ENCODE data around the gene HILPDA. TPM values are rescaled to one million over a fixed set of nuclear protein-coding genes. Genes with fewer than 3 reads are reported as not detected.
"Not testable (repeated sequence)": the region's sequence is repeated elsewhere in the genome, so short reads cannot be mapped to it uniquely, and the experiment has no call there.

HILPDA gene
- total RNA-seq, 1 experiment from 2014 or later = 17.4 TPM

DNA sequence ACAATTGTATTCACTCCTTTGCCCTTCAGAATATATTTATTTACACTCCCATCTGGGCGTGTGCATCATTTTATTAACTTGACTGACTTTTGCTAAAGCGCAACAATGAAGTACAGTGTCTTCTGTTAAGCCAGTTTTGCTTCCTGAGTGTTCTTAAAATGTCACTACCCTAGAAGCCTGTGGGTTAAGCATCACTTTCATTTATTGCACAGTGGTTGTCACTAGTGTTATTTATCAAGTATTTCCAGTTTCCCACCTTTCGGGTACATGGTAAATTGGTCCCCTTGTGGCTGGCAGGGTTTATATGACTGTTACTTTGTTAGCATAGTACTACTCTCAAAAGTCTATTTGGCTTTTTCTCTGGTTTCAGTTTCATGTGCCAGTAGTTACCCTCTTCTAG lies 3.3 kb downstream of the HILPDA start:
- intact Hi-C loops (cut with micrococcal nuclease; ENCODE audit: unreplicated experiment) = loop anchor here (1.0 kb wide), 1 partner anchor 32 kb away; no protein-coding TSS in a partner anchor
- no peaks in the 10 kb centered on the region for H3K9me3 Mint-ChIP-seq (ENCODE audit: low read depth, unreplicated experiment)
- BruUV-seq (replicated peaks) = no TSS peak
- H3K4me1 Mint-ChIP-seq (ENCODE audit: low read depth, unreplicated experiment) = peaks cover 34% of the 10 kb centered on the region
- peaks cover 38% of the 10 kb centered on the region for H3K36me3 Mint-ChIP-seq (ENCODE audit: insufficient read depth, unreplicated experiment)
- no peak for TF ChIP-seq CTCF (IDR thresholded peaks at IDR 0.05; ENCODE audit: unreplicated experiment)
- no peak overlapping the region for H3K4me3 Mint-ChIP-seq (ENCODE audit: low read depth, unreplicated experiment)
- DNase-seq = no peak
- H3K27me3 Mint-ChIP-seq (ENCODE audit: unreplicated experiment) = no peaks in the 10 kb centered on the region
- H3K27ac Mint-ChIP-seq (ENCODE audit: unreplicated experiment) = no peak overlapping the region
- CTCF ChIA-PET = interaction anchor here (0.5 to 3.0 kb wide), 9 partner anchors 10 to 115 kb away, joined by 3 to 63 read pairs (median 4); partner anchors contain the start of gene RBM28

- no peaks in the 10 kb centered on the region for H3K9me3 Mint-ChIP-seq (ENCODE audit: low read depth, unreplicated experiment)
- intact Hi-C loops (cut with micrococcal nuclease; ENCODE audit: unreplicated experiment) = loop anchor here (1.0 kb wide), 1 partner anchor 32 kb away; no protein-coding TSS in a partner anchor
- TF ChIP-seq CTCF (IDR thresholded peaks at IDR 0.05; ENCODE audit: unreplicated experiment) = no peak
- no peak overlapping the region for H3K27ac Mint-ChIP-seq (ENCODE audit: unreplicated experiment)
- peaks cover 38% of the 10 kb centered on the region for H3K36me3 Mint-ChIP-seq (ENCODE audit: insufficient read depth, unreplicated experiment)
- peaks cover 34% of the 10 kb centered on the region for H3K4me1 Mint-ChIP-seq (ENCODE audit: low read depth, unreplicated experiment)
- BruUV-seq (replicated peaks) = no TSS peak
- no peak overlapping the region for H3K4me3 Mint-ChIP-seq (ENCODE audit: low read depth, unreplicated experiment)
- no peaks in the 10 kb centered on the region for H3K27me3 Mint-ChIP-seq (ENCODE audit: unreplicated experiment)
- CTCF ChIA-PET = interaction anchor here (0.5 to 3.0 kb wide), 10 partner anchors 10 to 116 kb away, joined by 3 to 63 read pairs (median 4); partner anchors contain the start of genes METTL2B and RBM28
- peak; percentile 64 for DNase-seq
Measured at GRCh38 chr7:128459394-128459878, 3.8 kb downstream of the HILPDA start.

- Mint-ChIP-seq H3K27me3 (ENCODE audit: unreplicated experiment) (no peaks in the 10 kb centered on the region), H3K4me3 (ENCODE audit: low read depth, unreplicated experiment) (no peak overlapping the region), H3K9me3 (ENCODE audit: low read depth, unreplicated experiment) (no peaks in the 10 kb centered on the region), H3K27ac (ENCODE audit: unreplicated experiment) (no peak overlapping the region), H3K4me1 (ENCODE audit: low read depth, unreplicated experiment) (peaks cover 25% of the 10 kb centered on the region), H3K36me3 (ENCODE audit: insufficient read depth, unreplicated experiment) (peaks cover 11% of the 10 kb centered on the region)
- BruUV-seq (replicated peaks) = no TSS peak
- TF ChIP-seq CTCF (IDR thresholded peaks at IDR 0.05; ENCODE audit: unreplicated experiment) = no peak
- CTCF ChIA-PET = no interaction called here
- intact Hi-C loops (cut with micrococcal nuclease; ENCODE audit: unreplicated experiment) = no loop called here
- no peak for DNase-seq
Measured at GRCh38 chr7:128462460-128462859, 6.8 kb downstream of the HILPDA start.

- peaks cover 17% of the 10 kb centered on the region for H3K4me1 Mint-ChIP-seq (ENCODE audit: low read depth, unreplicated experiment)
- intact Hi-C loops (cut with micrococcal nuclease; ENCODE audit: unreplicated experiment); DNase-seq; H3K36me3 Mint-ChIP-seq (ENCODE audit: insufficient read depth, unreplicated experiment); H3K9me3 Mint-ChIP-seq (ENCODE audit: low read depth, unreplicated experiment); BruUV-seq (replicated peaks); CTCF ChIA-PET; H3K27ac Mint-ChIP-seq (ENCODE audit: unreplicated experiment); H3K27me3 Mint-ChIP-seq (ENCODE audit: unreplicated experiment); H3K4me3 Mint-ChIP-seq (ENCODE audit: low read depth, unreplicated experiment): not testable (repeated sequence)
Measured at GRCh38 chr7:128463345-128463744, 7.7 kb downstream of the HILPDA start.

DNA sequence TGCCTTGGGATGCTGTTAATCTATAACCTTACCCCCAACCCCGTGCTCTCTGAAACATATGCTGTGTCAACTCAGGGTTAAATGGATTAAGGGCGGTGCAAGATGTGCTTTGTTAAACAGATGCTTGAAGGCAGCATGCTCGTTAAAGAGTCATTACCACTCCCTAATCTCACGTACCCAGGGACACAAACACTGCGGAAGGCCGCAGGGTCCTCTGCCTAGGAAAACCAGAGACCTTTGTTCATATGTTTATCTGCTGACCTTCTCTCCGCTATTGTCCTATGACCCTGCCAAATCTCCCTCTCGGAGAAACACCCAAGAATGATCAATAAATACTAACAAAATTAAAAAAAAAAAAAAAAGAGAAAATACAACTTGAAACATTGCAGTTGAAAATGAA lies 8.3 kb downstream of the HILPDA start:
- peaks cover 11% of the 10 kb centered on the region for H3K4me1 Mint-ChIP-seq (ENCODE audit: low read depth, unreplicated experiment)
- DNase-seq; H3K4me3 Mint-ChIP-seq (ENCODE audit: low read depth, unreplicated experiment); intact Hi-C loops (cut with micrococcal nuclease; ENCODE audit: unreplicated experiment); H3K36me3 Mint-ChIP-seq (ENCODE audit: insufficient read depth, unreplicated experiment); H3K27ac Mint-ChIP-seq (ENCODE audit: unreplicated experiment); H3K9me3 Mint-ChIP-seq (ENCODE audit: low read depth, unreplicated experiment); H3K27me3 Mint-ChIP-seq (ENCODE audit: unreplicated experiment); BruUV-seq (replicated peaks); CTCF ChIA-PET: not testable (repeated sequence)

- H3K27ac Mint-ChIP-seq (ENCODE audit: unreplicated experiment); CTCF ChIA-PET; H3K4me1 Mint-ChIP-seq (ENCODE audit: low read depth, unreplicated experiment); BruUV-seq (replicated peaks); H3K4me3 Mint-ChIP-seq (ENCODE audit: low read depth, unreplicated experiment); H3K27me3 Mint-ChIP-seq (ENCODE audit: unreplicated experiment); DNase-seq; H3K9me3 Mint-ChIP-seq (ENCODE audit: low read depth, unreplicated experiment); H3K36me3 Mint-ChIP-seq (ENCODE audit: insufficient read depth, unreplicated experiment); intact Hi-C loops (cut with micrococcal nuclease; ENCODE audit: unreplicated experiment): not testable (repeated sequence)
Measured at GRCh38 chr7:128466871-128467270, 11.2 kb downstream of the HILPDA start.

All from Calu3 (cell line).